ENCODE results near the gene EML2.

GRCh38 chr19:45560038-45560437 lies 79.2 kb downstream of the EML2 start:
- TF ChIP-seq CTCF (IDR thresholded peaks at IDR 0.05) (no peak), POLR2AphosphoS5 (IDR thresholded peaks at IDR 0.05; ENCODE audit: low read depth, low read length) (no peak), REST (IDR thresholded peaks at IDR 0.05; ENCODE audit: insufficient read depth in 1 of 2, low read depth in 2 of 2, low read length in 1 of 2) (no peak), SIN3A (IDR thresholded peaks at IDR 0.05; ENCODE audit: borderline replicate concordance, insufficient read depth, low read depth, low read length) (no peak), TCF7L2 (IDR thresholded peaks at IDR 0.05; ENCODE audit: low read depth, low read length) (no peak)

Data from Panc1 (cell line).